WI38 (cell line): ENCODE data around the gene DDIAS.

Experiments used
- H3K4me3 ChIP-seq: 2 replicates; pipeline ENCODE4 v1.5.1; 2011; ENCODE audit warnings: low read depth, mild to moderate bottlenecking, control low read depth, low read length
- TF ChIP-seq, protein P1 (sequence below): IDR thresholded peaks from 2 replicates; pipeline ENCODE4 v1.5.1; 2012; ENCODE audit warnings: low read depth, mild to moderate bottlenecking, control low read depth, low read length

DDIAS gene

DNA sequence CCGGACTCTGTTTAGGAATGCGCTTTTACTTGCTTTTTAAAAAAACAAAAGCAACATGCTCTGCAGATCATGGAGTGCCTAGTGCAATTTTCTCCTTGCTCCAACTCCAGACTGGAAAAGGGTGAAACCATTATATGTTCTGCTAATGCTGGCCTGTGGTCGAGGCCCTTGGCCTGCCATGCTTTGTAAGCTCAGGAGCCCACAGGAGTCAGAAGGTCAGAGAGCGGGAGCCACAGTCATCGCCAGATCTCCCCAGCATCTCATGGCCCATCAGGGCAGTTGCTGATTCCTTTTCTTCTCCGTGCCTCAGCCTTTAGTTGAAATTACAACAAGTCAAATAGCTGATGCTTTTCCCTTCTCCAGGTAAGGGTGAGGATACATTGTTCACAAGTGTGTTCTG lies 80.3 kb downstream of the DDIAS start:
- H3K4me3 ChIP-seq = no peak overlapping the region
- TF ChIP-seq, protein P1, sequence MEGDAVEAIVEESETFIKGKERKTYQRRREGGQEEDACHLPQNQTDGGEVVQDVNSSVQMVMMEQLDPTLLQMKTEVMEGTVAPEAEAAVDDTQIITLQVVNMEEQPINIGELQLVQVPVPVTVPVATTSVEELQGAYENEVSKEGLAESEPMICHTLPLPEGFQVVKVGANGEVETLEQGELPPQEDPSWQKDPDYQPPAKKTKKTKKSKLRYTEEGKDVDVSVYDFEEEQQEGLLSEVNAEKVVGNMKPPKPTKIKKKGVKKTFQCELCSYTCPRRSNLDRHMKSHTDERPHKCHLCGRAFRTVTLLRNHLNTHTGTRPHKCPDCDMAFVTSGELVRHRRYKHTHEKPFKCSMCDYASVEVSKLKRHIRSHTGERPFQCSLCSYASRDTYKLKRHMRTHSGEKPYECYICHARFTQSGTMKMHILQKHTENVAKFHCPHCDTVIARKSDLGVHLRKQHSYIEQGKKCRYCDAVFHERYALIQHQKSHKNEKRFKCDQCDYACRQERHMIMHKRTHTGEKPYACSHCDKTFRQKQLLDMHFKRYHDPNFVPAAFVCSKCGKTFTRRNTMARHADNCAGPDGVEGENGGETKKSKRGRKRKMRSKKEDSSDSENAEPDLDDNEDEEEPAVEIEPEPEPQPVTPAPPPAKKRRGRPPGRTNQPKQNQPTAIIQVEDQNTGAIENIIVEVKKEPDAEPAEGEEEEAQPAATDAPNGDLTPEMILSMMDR = no peak
